ENCODE results near the gene LIF.

DNA sequence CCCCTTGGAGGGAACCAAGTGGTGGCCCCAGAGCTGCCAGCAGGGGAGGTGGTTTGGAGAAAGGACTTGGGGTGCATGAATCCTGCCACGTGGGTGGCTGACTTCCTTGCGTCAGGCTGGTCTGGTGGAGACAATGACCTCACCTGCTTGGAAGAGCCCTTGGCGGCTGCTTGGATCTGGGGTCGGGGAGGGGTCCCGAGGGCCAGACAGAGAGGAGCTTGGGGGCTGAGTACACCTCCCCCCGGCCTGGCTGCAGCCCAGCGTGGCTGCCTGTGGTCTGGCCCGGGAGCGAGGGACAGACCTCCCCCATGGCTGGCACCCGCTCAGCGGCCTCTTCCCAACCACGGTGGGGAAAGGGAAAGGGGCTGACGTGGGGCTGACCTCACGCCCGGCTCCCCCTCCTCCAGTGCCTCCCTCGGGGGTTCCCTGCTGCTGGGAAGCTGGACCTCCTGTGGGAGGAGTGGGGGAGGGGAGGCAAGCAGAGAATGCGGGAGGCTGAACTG is 13.8 kb downstream of the LIF start:
- TF ChIP-seq, protein P1, sequence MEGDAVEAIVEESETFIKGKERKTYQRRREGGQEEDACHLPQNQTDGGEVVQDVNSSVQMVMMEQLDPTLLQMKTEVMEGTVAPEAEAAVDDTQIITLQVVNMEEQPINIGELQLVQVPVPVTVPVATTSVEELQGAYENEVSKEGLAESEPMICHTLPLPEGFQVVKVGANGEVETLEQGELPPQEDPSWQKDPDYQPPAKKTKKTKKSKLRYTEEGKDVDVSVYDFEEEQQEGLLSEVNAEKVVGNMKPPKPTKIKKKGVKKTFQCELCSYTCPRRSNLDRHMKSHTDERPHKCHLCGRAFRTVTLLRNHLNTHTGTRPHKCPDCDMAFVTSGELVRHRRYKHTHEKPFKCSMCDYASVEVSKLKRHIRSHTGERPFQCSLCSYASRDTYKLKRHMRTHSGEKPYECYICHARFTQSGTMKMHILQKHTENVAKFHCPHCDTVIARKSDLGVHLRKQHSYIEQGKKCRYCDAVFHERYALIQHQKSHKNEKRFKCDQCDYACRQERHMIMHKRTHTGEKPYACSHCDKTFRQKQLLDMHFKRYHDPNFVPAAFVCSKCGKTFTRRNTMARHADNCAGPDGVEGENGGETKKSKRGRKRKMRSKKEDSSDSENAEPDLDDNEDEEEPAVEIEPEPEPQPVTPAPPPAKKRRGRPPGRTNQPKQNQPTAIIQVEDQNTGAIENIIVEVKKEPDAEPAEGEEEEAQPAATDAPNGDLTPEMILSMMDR (IDR thresholded peaks at IDR 0.05; ENCODE audit: insufficient read depth, low read length): no peak
- no peak for TF ChIP-seq POLR2AphosphoS5 (IDR thresholded peaks at IDR 0.05; ENCODE audit: low read depth)
